ENCODE results near the gene GPX5.

GPX5 gene, protein sequence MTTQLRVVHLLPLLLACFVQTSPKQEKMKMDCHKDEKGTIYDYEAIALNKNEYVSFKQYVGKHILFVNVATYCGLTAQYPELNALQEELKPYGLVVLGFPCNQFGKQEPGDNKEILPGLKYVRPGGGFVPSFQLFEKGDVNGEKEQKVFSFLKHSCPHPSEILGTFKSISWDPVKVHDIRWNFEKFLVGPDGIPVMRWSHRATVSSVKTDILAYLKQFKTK

DNA sequence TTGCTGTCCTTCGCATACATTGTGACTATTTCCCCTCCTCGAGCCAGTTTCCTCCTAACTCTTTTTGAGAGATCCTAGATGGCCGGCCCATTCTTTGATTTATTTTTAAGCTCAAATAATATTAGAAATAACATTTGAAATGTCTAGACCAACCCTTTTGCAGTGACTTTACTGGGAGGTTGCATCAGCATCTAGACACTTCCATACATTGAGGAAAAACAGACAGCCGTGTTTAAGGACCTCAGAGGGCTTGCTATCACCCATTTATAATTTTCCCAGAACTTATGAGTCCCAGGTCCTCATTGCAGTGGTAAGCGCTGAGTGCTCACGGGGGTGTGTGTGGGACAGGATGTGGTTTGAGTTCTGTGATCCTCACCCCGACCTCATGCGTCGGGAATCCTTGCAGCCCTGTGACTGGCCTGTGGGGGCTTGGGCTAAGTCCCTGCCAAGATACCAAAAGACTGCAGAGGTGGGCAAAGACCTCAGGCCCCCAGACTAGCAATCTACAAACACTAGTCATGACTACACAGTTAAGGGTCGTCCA is at the start of gene GPX5:
Gene GPX5, plus strand, starts transcription at position 386 of the 544 bp plus-strand sequence. Its CDS starts 133 bp downstream, at position 519.
- H3K4me3 ChIP-seq (ENCODE audit: low read length) = no peak within 1 kb of the TSS
- no peaks in the 10 kb centered on the region for H3K4me1 ChIP-seq (ENCODE audit: control insufficient read depth, insufficient read depth, low read length)
- no peaks in the 10 kb centered on the region for H3K36me3 ChIP-seq (ENCODE audit: control insufficient read depth, insufficient read depth, low read length)
- H3K27me3 ChIP-seq (ENCODE audit: control insufficient read depth, insufficient read depth, low read length) = peaks cover 5% of the 10 kb centered on the region
- H3K9ac ChIP-seq (ENCODE audit: low read length) = no peak within 1 kb of the TSS
- H3K27ac ChIP-seq (ENCODE audit: low read depth, low read length) = no peak within 1 kb of the TSS

- H3K27ac ChIP-seq (ENCODE audit: low read depth, low read length) = no peak overlapping the region
- no peak overlapping the region for H3K4me3 ChIP-seq (ENCODE audit: low read length)
- no peaks in the 10 kb centered on the region for H3K4me1 ChIP-seq (ENCODE audit: control insufficient read depth, insufficient read depth, low read length)
- H3K9ac ChIP-seq (ENCODE audit: low read length) = no peak overlapping the region
- H3K27me3 ChIP-seq (ENCODE audit: control insufficient read depth, insufficient read depth, low read length) = no peaks in the 10 kb centered on the region
- no peaks in the 10 kb centered on the region for H3K36me3 ChIP-seq (ENCODE audit: control insufficient read depth, insufficient read depth, low read length)
Measured at GRCh38 chr6:28478518-28478917, 47.2 kb upstream of the GPX5 start.

GRCh38 chr6:28480253-28480932 is 45.3 kb upstream of the GPX5 start:
- H3K4me1 ChIP-seq (ENCODE audit: control insufficient read depth, insufficient read depth, low read length) = no peaks in the 10 kb centered on the region
- no peak overlapping the region for H3K27ac ChIP-seq (ENCODE audit: low read depth, low read length)
- no peaks in the 10 kb centered on the region for H3K27me3 ChIP-seq (ENCODE audit: control insufficient read depth, insufficient read depth, low read length)
- no peaks in the 10 kb centered on the region for H3K36me3 ChIP-seq (ENCODE audit: control insufficient read depth, insufficient read depth, low read length)
- no peak overlapping the region for H3K4me3 ChIP-seq (ENCODE audit: low read length)
- no peak overlapping the region for H3K9ac ChIP-seq (ENCODE audit: low read length)

DNA sequence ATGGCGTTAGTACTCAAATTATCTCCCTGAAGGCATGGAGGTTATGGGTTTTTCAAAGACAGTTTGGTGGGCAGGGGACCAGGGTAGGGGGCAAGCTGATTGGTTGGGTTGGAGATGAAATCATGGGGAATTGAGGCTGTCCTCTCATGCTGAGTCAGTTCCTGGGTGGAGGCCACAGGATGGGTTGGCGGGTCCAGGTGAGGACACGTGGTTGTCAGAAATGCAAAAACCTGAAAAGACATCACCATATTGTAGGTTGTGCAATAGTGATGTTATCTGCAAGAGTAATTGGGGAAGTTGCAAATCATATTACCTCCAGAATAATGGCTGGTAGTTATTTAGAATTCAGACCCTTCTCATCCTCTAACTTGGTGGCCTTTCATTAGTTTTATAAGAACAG is 40.2 kb upstream of the GPX5 start:
- no peaks in the 10 kb centered on the region for H3K27me3 ChIP-seq (ENCODE audit: control insufficient read depth, insufficient read depth, low read length)
- H3K4me3 ChIP-seq (ENCODE audit: low read length) = no peak overlapping the region
- no peak overlapping the region for H3K9ac ChIP-seq (ENCODE audit: low read length)
- no peaks in the 10 kb centered on the region for H3K36me3 ChIP-seq (ENCODE audit: control insufficient read depth, insufficient read depth, low read length)
- H3K4me1 ChIP-seq (ENCODE audit: control insufficient read depth, insufficient read depth, low read length) = no peaks in the 10 kb centered on the region
- no peak overlapping the region for H3K27ac ChIP-seq (ENCODE audit: low read depth, low read length)

DNA sequence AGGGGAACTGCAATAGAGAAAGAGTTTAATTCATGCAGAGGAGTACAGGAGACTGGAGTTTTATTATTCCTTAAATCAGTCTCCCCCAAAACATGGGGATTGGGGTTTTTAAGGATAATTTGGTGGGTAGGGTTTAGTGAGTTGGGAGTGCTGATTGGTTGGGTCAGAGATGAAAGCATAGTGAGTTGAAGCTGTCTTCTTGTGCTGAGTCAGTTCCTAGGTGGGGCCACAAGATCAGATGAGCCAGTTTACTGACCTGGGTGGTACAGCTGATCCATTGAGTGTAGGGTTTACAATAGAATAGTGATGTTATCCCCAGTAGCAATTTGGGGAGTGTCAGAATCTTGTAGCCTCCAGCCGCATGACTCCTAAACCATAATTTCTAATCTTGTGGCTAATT is 39.1 kb upstream of the GPX5 start:
- Histone ChIP-seq H3K4me3 (ENCODE audit: low read length) (no peak overlapping the region), H3K36me3 (ENCODE audit: control insufficient read depth, insufficient read depth, low read length) (no peaks in the 10 kb centered on the region), H3K4me1 (ENCODE audit: control insufficient read depth, insufficient read depth, low read length) (no peaks in the 10 kb centered on the region), H3K9ac (ENCODE audit: low read length) (no peak overlapping the region), H3K27ac (ENCODE audit: low read depth, low read length) (no peak overlapping the region), H3K27me3 (ENCODE audit: control insufficient read depth, insufficient read depth, low read length) (no peaks in the 10 kb centered on the region)

GRCh38 chr6:28486988-28487742 is 38.5 kb upstream of the GPX5 start:
- Histone ChIP-seq H3K36me3 (ENCODE audit: control insufficient read depth, insufficient read depth, low read length) (no peaks in the 10 kb centered on the region), H3K27ac (ENCODE audit: low read depth, low read length) (no peak overlapping the region), H3K4me1 (ENCODE audit: control insufficient read depth, insufficient read depth, low read length) (no peaks in the 10 kb centered on the region), H3K27me3 (ENCODE audit: control insufficient read depth, insufficient read depth, low read length) (no peaks in the 10 kb centered on the region), H3K4me3 (ENCODE audit: low read length) (no peak overlapping the region), H3K9ac (ENCODE audit: low read length) (no peak overlapping the region)

- Histone ChIP-seq H3K36me3 (ENCODE audit: control insufficient read depth, insufficient read depth, low read length) (no peaks in the 10 kb centered on the region), H3K27ac (ENCODE audit: low read depth, low read length) (no peak overlapping the region), H3K27me3 (ENCODE audit: control insufficient read depth, insufficient read depth, low read length) (no peaks in the 10 kb centered on the region), H3K9ac (ENCODE audit: low read length) (no peak overlapping the region), H3K4me1 (ENCODE audit: control insufficient read depth, insufficient read depth, low read length) (no peaks in the 10 kb centered on the region), H3K4me3 (ENCODE audit: low read length) (peak overlapping the region; percentile 27)
Measured at GRCh38 chr6:28488916-28489365, 36.7 kb upstream of the GPX5 start.

DNA sequence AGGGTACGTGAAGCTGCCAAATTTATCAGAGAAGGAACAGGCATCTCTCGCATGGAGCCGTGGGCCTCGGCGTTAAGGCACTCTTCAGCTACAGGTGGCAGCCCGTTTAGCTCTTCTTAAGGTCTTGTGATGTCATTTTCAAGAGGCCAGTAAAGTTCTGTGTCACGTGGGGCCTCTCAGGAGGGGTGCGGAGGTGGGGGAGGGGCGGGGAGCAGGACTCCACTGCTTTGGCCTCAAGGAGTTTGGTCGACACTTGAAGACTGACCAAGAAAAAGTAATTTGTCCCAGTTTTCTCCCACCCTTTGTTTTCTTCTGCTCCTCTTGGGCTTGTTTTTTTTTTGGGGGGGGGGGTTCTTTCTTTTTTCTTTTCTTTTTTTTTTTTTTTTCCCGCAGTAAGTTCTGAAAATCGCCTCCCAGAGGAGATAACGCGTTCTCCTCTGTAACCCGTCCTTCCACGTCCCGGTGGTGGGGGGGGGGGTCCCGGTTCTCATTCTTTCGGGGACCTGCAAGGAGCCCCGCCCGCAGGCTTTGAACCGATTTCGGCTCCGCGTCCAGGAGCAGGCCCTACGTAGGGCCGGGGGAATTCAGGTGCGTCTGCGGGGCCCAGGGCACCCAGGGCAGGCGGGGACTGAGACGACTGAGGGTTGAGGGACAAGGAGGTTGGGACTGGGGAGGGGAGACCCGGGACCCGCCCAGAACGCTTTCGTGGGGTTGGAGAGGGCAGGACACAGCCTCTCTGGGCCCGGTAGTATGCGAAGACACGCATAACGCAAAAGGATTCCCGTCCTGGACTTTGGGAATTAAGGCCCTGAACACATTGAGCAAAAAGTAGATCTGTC is 36.1 kb upstream of the GPX5 start:
- Histone ChIP-seq H3K4me3 (ENCODE audit: low read length) (peak overlapping the region; percentile 46), H3K9ac (ENCODE audit: low read length) (no peak overlapping the region), H3K27ac (ENCODE audit: low read depth, low read length) (no peak overlapping the region), H3K27me3 (ENCODE audit: control insufficient read depth, insufficient read depth, low read length) (no peaks in the 10 kb centered on the region), H3K4me1 (ENCODE audit: control insufficient read depth, insufficient read depth, low read length) (no peaks in the 10 kb centered on the region), H3K36me3 (ENCODE audit: control insufficient read depth, insufficient read depth, low read length) (no peaks in the 10 kb centered on the region)

- H3K4me1 ChIP-seq (ENCODE audit: control insufficient read depth, insufficient read depth, low read length) = no peaks in the 10 kb centered on the region
- no peaks in the 10 kb centered on the region for H3K36me3 ChIP-seq (ENCODE audit: control insufficient read depth, insufficient read depth, low read length)
- no peak overlapping the region for H3K9ac ChIP-seq (ENCODE audit: low read length)
- no peaks in the 10 kb centered on the region for H3K27me3 ChIP-seq (ENCODE audit: control insufficient read depth, insufficient read depth, low read length)
- peak overlapping the region; percentile 46 for H3K4me3 ChIP-seq (ENCODE audit: low read length)
- no peak overlapping the region for H3K27ac ChIP-seq (ENCODE audit: low read depth, low read length)
Measured at GRCh38 chr6:28490205-28490890, 35.3 kb upstream of the GPX5 start.

- no peak overlapping the region for H3K27ac ChIP-seq (ENCODE audit: low read depth, low read length)
- H3K27me3 ChIP-seq (ENCODE audit: control insufficient read depth, insufficient read depth, low read length) = no peaks in the 10 kb centered on the region
- H3K4me1 ChIP-seq (ENCODE audit: control insufficient read depth, insufficient read depth, low read length) = no peaks in the 10 kb centered on the region
- H3K36me3 ChIP-seq (ENCODE audit: control insufficient read depth, insufficient read depth, low read length) = no peaks in the 10 kb centered on the region
- H3K9ac ChIP-seq (ENCODE audit: low read length) = no peak overlapping the region
- no peak overlapping the region for H3K4me3 ChIP-seq (ENCODE audit: low read length)
Measured at GRCh38 chr6:28491984-28492317, 33.7 kb upstream of the GPX5 start.

DNA sequence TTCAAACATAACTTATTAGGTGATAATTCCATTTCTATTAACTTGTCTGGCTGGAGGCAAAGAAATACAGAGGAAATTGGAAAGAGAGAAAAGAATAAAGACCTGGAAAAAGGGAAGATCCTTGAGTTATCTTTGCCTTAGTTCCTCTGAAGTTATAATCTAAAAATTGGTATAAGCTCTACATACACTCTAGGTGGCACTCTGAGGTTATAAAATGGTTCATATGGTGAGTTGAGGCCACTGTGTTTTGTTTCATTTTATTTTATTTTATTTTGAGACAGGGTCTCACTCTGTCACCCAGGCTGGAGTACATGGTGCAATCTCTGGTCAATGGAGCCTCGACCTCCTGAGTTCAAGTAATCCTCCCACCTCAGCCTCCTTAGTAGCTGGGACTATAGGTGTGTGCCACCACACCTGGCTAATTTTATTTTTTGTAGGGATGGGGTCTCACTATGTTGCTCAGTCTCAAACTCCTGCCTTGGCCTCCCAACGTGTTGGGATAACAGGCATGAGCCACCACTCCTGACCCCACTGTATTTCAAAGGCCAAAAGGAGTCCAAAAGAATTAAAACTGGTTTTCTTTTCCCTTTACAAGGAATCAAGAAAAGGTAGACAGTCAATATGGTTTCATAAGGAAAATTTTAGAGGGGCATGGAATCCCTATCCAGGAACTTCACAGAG is 29.4 kb upstream of the GPX5 start:
- no peaks in the 10 kb centered on the region for H3K4me1 ChIP-seq (ENCODE audit: control insufficient read depth, insufficient read depth, low read length)
- no peaks in the 10 kb centered on the region for H3K36me3 ChIP-seq (ENCODE audit: control insufficient read depth, insufficient read depth, low read length)
- H3K4me3 ChIP-seq (ENCODE audit: low read length) = no peak overlapping the region
- H3K9ac ChIP-seq (ENCODE audit: low read length) = no peak overlapping the region
- H3K27me3 ChIP-seq (ENCODE audit: control insufficient read depth, insufficient read depth, low read length) = no peaks in the 10 kb centered on the region
- no peak overlapping the region for H3K27ac ChIP-seq (ENCODE audit: low read depth, low read length)
